GM21529 (cell line): ENCODE data around the gene DNAH3.
"Not testable (repeated sequence)": the region's sequence is repeated elsewhere in the genome, so short reads cannot be mapped to it uniquely, and the experiment has no call there.

Experiments used
- ATAC-seq: cut with Tn5 transposase; IDR thresholded peaks from one replicate; pipeline ENCODE4 v1.9.1; 2021; ENCODE audit not compliant: unreplicated experiment

The DNAH3 gene

GRCh38 chr16:21130811-21131210 lies 19.8 kb downstream of the DNAH3 start:
- ATAC-seq: no peak

GRCh38 chr16:21128991-21129390 lies 21.7 kb downstream of the DNAH3 start:
- no peak for ATAC-seq

- ATAC-seq: no peak
Measured at GRCh38 chr16:21126518-21126917, 24.1 kb downstream of the DNAH3 start.

GRCh38 chr16:21125191-21125590 lies 25.5 kb downstream of the DNAH3 start:
- no peak for ATAC-seq

GRCh38 chr16:21120976-21121520 lies 29.6 kb downstream of the DNAH3 start:
- ATAC-seq: no peak

GRCh38 chr16:21117567-21117966 lies 33.1 kb downstream of the DNAH3 start:
- ATAC-seq: no peak

GRCh38 chr16:21116148-21116693 lies 34.4 kb downstream of the DNAH3 start:
- no peak for ATAC-seq

GRCh38 chr16:21115551-21115950 lies 35.1 kb downstream of the DNAH3 start:
- ATAC-seq: not testable (repeated sequence)

GRCh38 chr16:21103941-21104860 lies 46.4 kb downstream of the DNAH3 start:
- no peak for ATAC-seq

- ATAC-seq: no peak
Measured at GRCh38 chr16:21101631-21102420, 48.8 kb downstream of the DNAH3 start.

GRCh38 chr16:21100447-21100846 lies 50.2 kb downstream of the DNAH3 start:
- ATAC-seq: no peak

GRCh38 chr16:21097151-21097550 lies 53.5 kb downstream of the DNAH3 start:
- no peak for ATAC-seq

- not testable (repeated sequence) for ATAC-seq
Measured at GRCh38 chr16:21094719-21095118, 55.9 kb downstream of the DNAH3 start.

- ATAC-seq: no peak
Measured at GRCh38 chr16:21092951-21093350, 57.7 kb downstream of the DNAH3 start.

GRCh38 chr16:21088646-21089538 lies 61.8 kb downstream of the DNAH3 start:
- no peak for ATAC-seq

GRCh38 chr16:21088143-21088542 lies 62.5 kb downstream of the DNAH3 start:
- no peak for ATAC-seq

- ATAC-seq: no peak
Measured at GRCh38 chr16:21084631-21085225, 65.9 kb downstream of the DNAH3 start.

- ATAC-seq: no peak
Measured at GRCh38 chr16:21083729-21084268, 66.8 kb downstream of the DNAH3 start.

GRCh38 chr16:21081329-21081728 lies 69.3 kb downstream of the DNAH3 start:
- no peak for ATAC-seq

GRCh38 chr16:21078563-21078962 lies 72.1 kb downstream of the DNAH3 start:
- no peak for ATAC-seq
